AG09319 (cell line): ENCODE results near the gene APOL2.
"Not testable (repeated sequence)": the region's sequence is repeated elsewhere in the genome, so short reads cannot be mapped to it uniquely, and the experiment has no call there.

Source experiments
- DNase-seq: peaks from one replicate; pipeline ENCODE4 v3.0.0-alpha.2; 2010; ENCODE audit warnings: low read depth; ENCODE audit errors: extremely low read depth
- CTCF ChIP-seq: IDR thresholded peaks from 2 replicates; pipeline ENCODE4 v1.5.1; 2011; ENCODE audit warnings: low read depth, mild to moderate bottlenecking, inconsistent platforms, low read length, moderate library complexity

Gene APOL2

GRCh38 chr22:36267896-36268485 lies 28.7 kb upstream of the APOL2 start:
- DNase-seq, result no peak
- no peak for TF ChIP-seq CTCF

- no peak for DNase-seq
- no peak for TF ChIP-seq CTCF
Observed at GRCh38 chr22:36267058-36267457, 27.7 kb upstream of the APOL2 start.

- not testable (repeated sequence) for DNase-seq
Observed at GRCh38 chr22:36263886-36264664, 24.7 kb upstream of the APOL2 start.

- not testable (repeated sequence) for DNase-seq
Observed at GRCh38 chr22:36263216-36263673, 23.9 kb upstream of the APOL2 start.

GRCh38 chr22:36262307-36262706 lies 23.0 kb upstream of the APOL2 start:
- not testable (repeated sequence) for DNase-seq

GRCh38 chr22:36261675-36262074 lies 22.3 kb upstream of the APOL2 start:
- DNase-seq, result not testable (repeated sequence)

- TF ChIP-seq CTCF, result no peak
- no peak for DNase-seq
Observed at GRCh38 chr22:36259615-36260300, 20.4 kb upstream of the APOL2 start.

GRCh38 chr22:36258701-36259614 lies 19.6 kb upstream of the APOL2 start:
- no peak for TF ChIP-seq CTCF
- DNase-seq, result no peak
